Pancreas (tissue), 10 donors: ENCODE results near the gene CD226. TPM values are rescaled to one million over a fixed set of nuclear protein-coding genes. Genes with fewer than 3 reads are reported as not detected.

Source experiments
- ATAC-seq, 4 donors: fragments of 200-7000 bp; cut with Tn5 transposase; one replicate each; pipeline versions ENCODE4 v1.8.0 to v1.9.1; 2020; ENCODE audit warnings: mild to moderate bottlenecking in 4 of 4, moderate library complexity in 4 of 4
- DNase-seq, 6 donors: peaks; one replicate each; pipeline ENCODE4 v3.0.0-alpha.2; 2020
- FAIRE-seq: peaks from 2 replicates; lab custom pipeline; 2012; peaks lifted over from hg19 to GRCh38; lab: Jason Lieb, UNC
- H3K27ac ChIP-seq, 4 donors: fragments of 200-600 bp; sonication (generic); 1 replicate in 3 of 4; 2 replicates in 1 of 4; pipeline versions ENCODE4 v1.5.0 to v1.8.0; 2020
- H3K27me3 ChIP-seq, 4 donors: fragments of 200-600 bp; one replicate each; pipeline ENCODE4 v1.8.0; 2021
- H3K36me3 ChIP-seq, 3 donors: fragments of 200-600 bp; sonication (generic) in 1 of 3; one replicate each; pipeline versions ENCODE4 v1.5.0 to v1.8.0; 2020 to 2021
- H3K4me1 ChIP-seq, 3 donors: fragments of 200-600 bp; one replicate each; pipeline ENCODE4 v1.8.0; 2021
- H3K4me3 ChIP-seq, 4 donors: fragments of 200-600 bp; sonication (generic) in 2 of 4; one replicate each; pipeline versions ENCODE4 v1.5.0 to v1.8.0; 2020 to 2021
- H3K9me3 ChIP-seq, 4 donors: fragments of 200-600 bp; one replicate each; pipeline ENCODE4 v1.8.0; 2021
- CTCF ChIP-seq, 4 donors: fragments of 200-600 bp; sonication (generic) in 3 of 4; IDR thresholded peaks; one replicate each; pipeline versions ENCODE4 v1.5.0 to v1.8.0; 2021; ENCODE audit warnings: antibody characterized with exemption in 4 of 4
- WGBS, 2 donors: extraction: QIAGEN DNeasy Blood & Tissue Kit; methylation state at CpG; one replicate each; pipeline ENCODE4 v1.1.7; 2013; 5-methylcytosine and 5-hydroxymethylcytosine counted together
- intact Hi-C, 3 donors: fragments of 100-400 bp; cut with DNase I; formaldehyde crosslinking; loops; one replicate each; pipeline versions ENCODE4 v1.11.1 to v1.14.2; 2022
- polyA plus RNA-seq, 2 donors: library from polyadenylated mRNA; stranded (reverse); fragments of 200-250 nt; gene quantifications; one replicate each; pipeline ENCODE4 v1.2.3, GENCODE V29; 2013
- total RNA-seq, 6 donors: library from RNA; stranded (reverse); fragmentation: NEBNext Ultra II Directional in 4 of 6; extraction: Animal tissue kit (Norgen Biotek cat#: 25700) in 4 of 6; gene quantifications; one replicate each; pipeline versions ENCODE4 v1.2.1 to v1.2.4, GENCODE V29; 2021 to 2023
- donor health status: healthy with polysubstance abuse.
- donor health status: DM: no; HTN: no; CAD: no; lungs with moderate emphysema.
- donor health status: DM: no; HTN: no; CAD: no.
- donor health status: control.
- donor health status: control.
- donor health status: Bipolar disorder and iron deficiency.
- donor health status: DM: yes; HTN: yes; CAD: no.
- donor health status: DM: no; HTN: no; CAD: no.
- donor health status: DM: no; HTN: no; CAD: no.
- donor health status: DM: yes; HTN: yes; CAD: no.

Gene CD226
- total and polyA plus RNA-seq, 8 donors: 0.07 to 1.1 (median 0.38) TPM

GRCh38 chr18:69813559-69813958 is 134.1 kb downstream of the CD226 start:
- no peak for TF ChIP-seq CTCF (IDR thresholded peaks at IDR 0.05)
- H3K4me3 ChIP-seq: no peak overlapping the region
- no peaks in the 10 kb centered on the region for H3K27me3 ChIP-seq
- intact Hi-C loops: no loop called here
- no peaks in the 10 kb centered on the region for H3K4me1 ChIP-seq
- no peak for DNase-seq
- no peaks in the 10 kb centered on the region for H3K36me3 ChIP-seq
- 89 to 93% methylated on average over 1 of the region's 1 CpG for WGBS, 2 donors
- no peak overlapping the region for H3K27ac ChIP-seq
- no peak for FAIRE-seq
- no peaks in the 10 kb centered on the region for H3K9me3 ChIP-seq
- ATAC-seq: no peak

GRCh38 chr18:69808399-69808798 is 139.3 kb downstream of the CD226 start:
- no peaks in the 10 kb centered on the region for H3K4me1 ChIP-seq
- intact Hi-C loops: no loop called here
- no peak for FAIRE-seq
- 70 to 72% methylated on average over 2 of the region's 2 CpGs for WGBS, 2 donors
- no peak for TF ChIP-seq CTCF (IDR thresholded peaks at IDR 0.05)
- no peaks in the 10 kb centered on the region for H3K27me3 ChIP-seq
- DNase-seq: no peak
- H3K36me3 ChIP-seq: no peaks in the 10 kb centered on the region
- H3K9me3 ChIP-seq: no peaks in the 10 kb centered on the region
- no peak overlapping the region for H3K4me3 ChIP-seq
- ATAC-seq: no peak
- no peak overlapping the region for H3K27ac ChIP-seq

- H3K9me3 ChIP-seq: no peaks in the 10 kb centered on the region
- H3K4me3 ChIP-seq: no peak overlapping the region
- DNase-seq (no peak), FAIRE-seq (no peak), ATAC-seq (no peak)
- 63 to 68% methylated on average over 5 of the region's 5 CpGs for WGBS, 2 donors
- no peaks in the 10 kb centered on the region for H3K4me1 ChIP-seq
- no peaks in the 10 kb centered on the region for H3K36me3 ChIP-seq
- intact Hi-C loops: no loop called here
- TF ChIP-seq CTCF (IDR thresholded peaks at IDR 0.05): no peak
- H3K27me3 ChIP-seq: no peaks in the 10 kb centered on the region
- H3K27ac ChIP-seq: no peak overlapping the region
Measured at GRCh38 chr18:69804776-69805501, 142.7 kb downstream of the CD226 start.
